Fibroblast of pulmonary artery (primary cell): ENCODE results near the gene ZBTB4.

Experiments used
- DNase-seq: peaks from one replicate; pipeline ENCODE4 v3.0.0-alpha.2; 2010; ENCODE audit warnings: low read depth
- H3K4me3 ChIP-seq: replicated peaks from 2 replicates; pipeline ENCODE4 v1.5.1; 2011; ENCODE audit warnings: low read depth, mild to moderate bottlenecking, control low read depth, low read length, moderate library complexity
- TF ChIP-seq, protein P1 (sequence below): IDR thresholded peaks from 2 replicates; pipeline ENCODE4 v1.5.1; 2011; ENCODE audit warnings: mild to moderate bottlenecking, control low read depth, low read length, inconsistent platforms; ENCODE audit errors: missing control alignments

The ZBTB4 gene

GRCh38 chr17:7413346-7413985 is 66.0 kb downstream of the ZBTB4 start:
- TF ChIP-seq, protein P1, sequence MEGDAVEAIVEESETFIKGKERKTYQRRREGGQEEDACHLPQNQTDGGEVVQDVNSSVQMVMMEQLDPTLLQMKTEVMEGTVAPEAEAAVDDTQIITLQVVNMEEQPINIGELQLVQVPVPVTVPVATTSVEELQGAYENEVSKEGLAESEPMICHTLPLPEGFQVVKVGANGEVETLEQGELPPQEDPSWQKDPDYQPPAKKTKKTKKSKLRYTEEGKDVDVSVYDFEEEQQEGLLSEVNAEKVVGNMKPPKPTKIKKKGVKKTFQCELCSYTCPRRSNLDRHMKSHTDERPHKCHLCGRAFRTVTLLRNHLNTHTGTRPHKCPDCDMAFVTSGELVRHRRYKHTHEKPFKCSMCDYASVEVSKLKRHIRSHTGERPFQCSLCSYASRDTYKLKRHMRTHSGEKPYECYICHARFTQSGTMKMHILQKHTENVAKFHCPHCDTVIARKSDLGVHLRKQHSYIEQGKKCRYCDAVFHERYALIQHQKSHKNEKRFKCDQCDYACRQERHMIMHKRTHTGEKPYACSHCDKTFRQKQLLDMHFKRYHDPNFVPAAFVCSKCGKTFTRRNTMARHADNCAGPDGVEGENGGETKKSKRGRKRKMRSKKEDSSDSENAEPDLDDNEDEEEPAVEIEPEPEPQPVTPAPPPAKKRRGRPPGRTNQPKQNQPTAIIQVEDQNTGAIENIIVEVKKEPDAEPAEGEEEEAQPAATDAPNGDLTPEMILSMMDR = no peak
- H3K4me3 ChIP-seq = no peak overlapping the region
- peak; percentile 43 for DNase-seq

- TF ChIP-seq, protein P1 = no peak
- no peak for DNase-seq
- H3K4me3 ChIP-seq = no peak overlapping the region
These were observed 68.0 kb downstream of the ZBTB4 start for GRCh38 chr17:7411427-7411750.

- no peak overlapping the region for H3K4me3 ChIP-seq
- TF ChIP-seq, protein P1 = no peak
- DNase-seq = no peak
These were observed 68.6 kb downstream of the ZBTB4 start for GRCh38 chr17:7410634-7411426.

GRCh38 chr17:7409716-7410115 is 69.7 kb downstream of the ZBTB4 start:
- no peak for DNase-seq
- TF ChIP-seq, protein P1 = no peak
- no peak overlapping the region for H3K4me3 ChIP-seq
